OCI-LY1 (cell line): Measurements from ENCODE around the gene LRRC55.

ENCODE experiments used
- CTCF ChIP-seq: fragments of 200-600 bp; sonication (generic), shearing (Covaris generic); IDR thresholded peaks from 2 replicates; pipeline ENCODE4 v1.5.1; 2017; ENCODE audit warnings: mild to moderate bottlenecking, antibody characterized with exemption, low read length, moderate library complexity, mixed read lengths
- EZH2 ChIP-seq: fragments of 200-600 bp; sonication (generic), shearing (Covaris generic); IDR thresholded peaks from 2 replicates; pipeline ENCODE4 v1.8.0; 2017; ENCODE audit warnings: borderline replicate concordance, mixed run types, mild to moderate bottlenecking, antibody characterized with exemption, low read length, moderate library complexity, mixed read lengths

GRCh38 chr11:57154739-57155138, 27.0 kb upstream of the LRRC55 start:
- TF ChIP-seq CTCF (no peak), EZH2 (no peak)
